Left ventricle myocardium inferior (tissue), 1 donor: ENCODE data around the gene USP34. TPM values are rescaled to one million over a fixed set of nuclear protein-coding genes. Genes with fewer than 3 reads are reported as not detected.

Source experiments
- DNase-seq: peaks from one replicate; pipeline ENCODE4 v3.0.0-alpha.2; 2020
- H3K27ac ChIP-seq: fragments of 200-600 bp; replicated peaks from 2 replicates; pipeline ENCODE4 v1.8.0; 2021
- H3K27me3 ChIP-seq: fragments of 200-600 bp; 2 replicates; pipeline ENCODE4 v1.8.0; 2021; ENCODE audit warnings: low read depth
- H3K36me3 ChIP-seq: fragments of 200-600 bp; 2 replicates; pipeline ENCODE4 v1.8.0; 2021
- H3K4me1 ChIP-seq: fragments of 200-600 bp; 2 replicates; pipeline ENCODE4 v1.8.0; 2021
- H3K4me3 ChIP-seq: fragments of 200-600 bp; 2 replicates; pipeline ENCODE4 v1.8.0; 2021; ENCODE audit warnings: mild to moderate bottlenecking, moderate library complexity
- H3K9me3 ChIP-seq: fragments of 200-600 bp; replicated peaks from 2 replicates; pipeline ENCODE4 v1.8.0; 2021
- intact Hi-C: fragments of 100-400 bp; cut with micrococcal nuclease; formaldehyde crosslinking; loops from one replicate; pipeline ENCODE4 v1.11.0; 2022
- total RNA-seq: library from RNA; stranded (reverse); fragmentation: NEBNext Ultra II Directional; extraction: Animal tissue kit (Norgen Biotek cat#: 25700); gene quantifications from one replicate; pipeline ENCODE4 v1.2.1, GENCODE V29; 2021
- TF ChIP-seq, protein P1 (sequence below): fragments of 200-600 bp; IDR thresholded peaks from 2 replicates; pipeline ENCODE4 v1.8.0; 2021; ENCODE audit warnings: antibody characterized with exemption, mild to moderate bottlenecking, borderline replicate concordance
- donor health status: DM: no; HTN: yes; CAD: no; lungs with severe emphysema.

The USP34 gene
- total RNA-seq, 1 donor from 2014 or later = 50.0 TPM

DNA sequence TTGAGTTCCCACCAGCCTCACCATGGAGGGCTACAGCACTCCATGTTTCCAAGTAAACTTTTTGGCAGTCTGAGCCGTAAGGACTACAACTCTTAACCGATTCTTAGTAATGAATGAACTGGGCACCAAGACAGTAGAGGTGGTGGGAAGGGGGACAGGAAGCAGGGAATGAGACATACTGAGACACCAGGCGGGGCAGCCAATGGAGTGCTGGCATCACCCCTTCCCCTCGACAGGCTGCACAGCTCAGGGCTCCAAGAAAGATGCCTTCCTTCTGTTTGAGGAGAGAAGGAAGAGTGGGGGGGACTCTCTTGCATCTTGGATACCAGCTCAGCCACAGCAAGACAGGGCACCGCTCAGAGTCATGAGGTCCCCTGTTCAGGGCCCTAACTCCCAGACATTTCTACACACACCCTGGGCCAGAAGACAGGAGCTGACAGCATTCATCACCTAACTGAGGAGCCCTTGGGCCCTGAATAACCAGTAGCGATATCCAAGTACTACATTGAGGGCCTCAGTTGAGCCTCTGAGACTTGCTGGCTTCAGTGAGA lies 45.2 kb downstream of the USP34 start:
- no peak overlapping the region for H3K27ac ChIP-seq
- H3K27me3 ChIP-seq = no peaks in the 10 kb centered on the region
- intact Hi-C loops = no loop called here
- no peaks in the 10 kb centered on the region for H3K36me3 ChIP-seq
- no peaks in the 10 kb centered on the region for H3K9me3 ChIP-seq
- no peak for DNase-seq
- TF ChIP-seq, protein P1, sequence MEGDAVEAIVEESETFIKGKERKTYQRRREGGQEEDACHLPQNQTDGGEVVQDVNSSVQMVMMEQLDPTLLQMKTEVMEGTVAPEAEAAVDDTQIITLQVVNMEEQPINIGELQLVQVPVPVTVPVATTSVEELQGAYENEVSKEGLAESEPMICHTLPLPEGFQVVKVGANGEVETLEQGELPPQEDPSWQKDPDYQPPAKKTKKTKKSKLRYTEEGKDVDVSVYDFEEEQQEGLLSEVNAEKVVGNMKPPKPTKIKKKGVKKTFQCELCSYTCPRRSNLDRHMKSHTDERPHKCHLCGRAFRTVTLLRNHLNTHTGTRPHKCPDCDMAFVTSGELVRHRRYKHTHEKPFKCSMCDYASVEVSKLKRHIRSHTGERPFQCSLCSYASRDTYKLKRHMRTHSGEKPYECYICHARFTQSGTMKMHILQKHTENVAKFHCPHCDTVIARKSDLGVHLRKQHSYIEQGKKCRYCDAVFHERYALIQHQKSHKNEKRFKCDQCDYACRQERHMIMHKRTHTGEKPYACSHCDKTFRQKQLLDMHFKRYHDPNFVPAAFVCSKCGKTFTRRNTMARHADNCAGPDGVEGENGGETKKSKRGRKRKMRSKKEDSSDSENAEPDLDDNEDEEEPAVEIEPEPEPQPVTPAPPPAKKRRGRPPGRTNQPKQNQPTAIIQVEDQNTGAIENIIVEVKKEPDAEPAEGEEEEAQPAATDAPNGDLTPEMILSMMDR = no peak
- no peak overlapping the region for H3K4me3 ChIP-seq
- H3K4me1 ChIP-seq = peaks cover 66% of the 10 kb centered on the region

DNA sequence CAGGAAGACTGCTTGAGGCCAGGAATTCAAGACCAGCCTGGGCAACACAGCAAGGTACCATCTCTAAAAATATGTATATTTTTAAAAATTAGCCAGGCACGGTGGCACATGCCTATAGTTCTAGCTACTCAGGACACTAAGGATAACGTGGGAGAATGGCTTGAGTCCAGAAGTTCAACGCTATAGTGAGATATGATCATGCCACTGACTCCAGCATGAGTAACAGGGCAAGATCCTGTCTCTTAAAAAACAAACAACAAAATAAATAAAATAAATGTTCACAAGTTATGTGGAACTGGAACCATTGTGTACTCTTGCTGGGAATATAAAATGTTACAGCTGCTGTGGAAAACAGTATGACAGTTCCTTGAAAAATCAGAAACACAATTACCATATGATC lies 47.2 kb downstream of the USP34 start:
- Histone ChIP-seq H3K27ac (no peak overlapping the region), H3K36me3 (no peaks in the 10 kb centered on the region), H3K4me3 (no peak overlapping the region), H3K4me1 (peaks cover 70% of the 10 kb centered on the region), H3K27me3 (no peaks in the 10 kb centered on the region), H3K9me3 (no peaks in the 10 kb centered on the region)
- DNase-seq = no peak
- TF ChIP-seq, protein P1 = no peak
- intact Hi-C loops = no loop called here

DNA sequence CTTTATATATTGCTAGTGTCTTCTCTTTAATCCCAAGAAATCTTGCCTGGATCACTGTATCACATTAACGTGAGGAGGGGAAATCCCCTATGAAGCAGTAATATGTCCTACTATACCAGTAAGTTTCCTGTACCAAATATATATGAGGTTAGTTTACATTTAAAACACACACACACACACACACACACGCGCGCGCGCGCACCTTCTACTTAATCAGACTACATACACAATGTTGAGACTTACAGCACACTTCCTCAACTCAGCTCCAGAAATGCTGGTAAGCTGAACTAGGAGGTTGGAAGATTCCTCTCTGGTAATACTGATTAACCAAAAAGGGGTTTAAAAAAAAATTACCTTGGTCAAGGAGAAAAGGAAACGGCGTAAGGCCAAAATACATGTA lies 49.3 kb downstream of the USP34 start:
- H3K9me3 ChIP-seq = no peaks in the 10 kb centered on the region
- H3K36me3 ChIP-seq = no peaks in the 10 kb centered on the region
- TF ChIP-seq, protein P1 = no peak
- H3K4me3 ChIP-seq = no peak overlapping the region
- intact Hi-C loops = no loop called here
- H3K27ac ChIP-seq = no peak overlapping the region
- H3K27me3 ChIP-seq = no peaks in the 10 kb centered on the region
- peaks cover 64% of the 10 kb centered on the region for H3K4me1 ChIP-seq
- no peak for DNase-seq

DNA sequence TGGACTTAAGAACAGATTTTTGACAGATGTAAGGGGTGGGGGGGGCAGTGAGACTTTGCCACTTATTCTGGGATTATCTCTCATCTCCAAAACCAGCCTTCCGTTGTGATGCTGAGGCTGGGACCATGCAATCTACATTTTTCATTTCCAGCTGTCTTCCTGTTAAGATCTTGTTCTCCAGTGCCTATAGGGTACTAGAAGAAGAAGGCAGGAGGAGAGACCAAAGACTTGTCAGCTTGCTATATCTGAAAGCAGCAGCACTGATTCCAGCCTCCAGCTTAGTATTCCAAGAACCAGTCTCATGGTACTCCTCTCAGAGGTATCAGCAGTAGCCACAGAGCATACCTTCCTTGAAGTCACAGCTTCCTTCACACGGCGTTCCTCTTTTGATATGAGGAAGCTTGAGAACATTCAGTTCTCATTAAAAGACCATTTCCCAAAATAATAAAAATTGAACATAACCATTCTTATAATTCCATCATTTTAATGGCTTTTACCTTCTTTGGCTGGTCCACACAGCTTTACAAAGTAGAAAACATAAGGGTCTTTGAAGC lies 49.8 kb downstream of the USP34 start:
- no peak overlapping the region for H3K4me3 ChIP-seq
- no peaks in the 10 kb centered on the region for H3K27me3 ChIP-seq
- DNase-seq = no peak
- no peaks in the 10 kb centered on the region for H3K9me3 ChIP-seq
- intact Hi-C loops = no loop called here
- H3K4me1 ChIP-seq = peaks cover 63% of the 10 kb centered on the region
- H3K36me3 ChIP-seq = no peaks in the 10 kb centered on the region
- no peak overlapping the region for H3K27ac ChIP-seq
- TF ChIP-seq, protein P1 = no peak

DNA sequence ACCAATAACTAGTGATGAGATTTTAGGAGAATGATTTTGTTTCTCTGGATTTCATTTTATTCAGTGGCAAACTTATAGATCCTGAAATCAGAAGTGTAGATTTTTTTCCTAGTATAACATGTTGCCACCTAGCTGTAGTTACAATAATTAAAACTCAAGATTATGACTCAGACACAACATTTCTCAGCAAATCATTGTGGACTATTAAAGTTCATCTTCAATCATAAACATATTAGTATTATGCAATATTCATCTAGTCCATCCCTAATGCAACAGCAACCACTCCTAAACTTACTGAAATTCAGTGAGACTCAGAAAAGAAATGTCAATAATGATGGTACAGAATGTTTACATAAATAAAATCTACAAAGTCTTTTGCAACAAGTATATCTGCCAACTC lies 51.3 kb downstream of the USP34 start:
- no peaks in the 10 kb centered on the region for H3K9me3 ChIP-seq
- TF ChIP-seq, protein P1 = no peak
- no peak overlapping the region for H3K27ac ChIP-seq
- DNase-seq = no peak
- peaks cover 63% of the 10 kb centered on the region for H3K4me1 ChIP-seq
- no peak overlapping the region for H3K4me3 ChIP-seq
- no peaks in the 10 kb centered on the region for H3K36me3 ChIP-seq
- no peaks in the 10 kb centered on the region for H3K27me3 ChIP-seq
- intact Hi-C loops = no loop called here
